ENCODE measurements around the gene MRPS10. TPM values are rescaled to one million over a fixed set of nuclear protein-coding genes. Genes with fewer than 3 reads are reported as not detected.

Gene MRPS10
- total RNA-seq, 1 experiment from 2014 or later, result 62.1 TPM

DNA sequence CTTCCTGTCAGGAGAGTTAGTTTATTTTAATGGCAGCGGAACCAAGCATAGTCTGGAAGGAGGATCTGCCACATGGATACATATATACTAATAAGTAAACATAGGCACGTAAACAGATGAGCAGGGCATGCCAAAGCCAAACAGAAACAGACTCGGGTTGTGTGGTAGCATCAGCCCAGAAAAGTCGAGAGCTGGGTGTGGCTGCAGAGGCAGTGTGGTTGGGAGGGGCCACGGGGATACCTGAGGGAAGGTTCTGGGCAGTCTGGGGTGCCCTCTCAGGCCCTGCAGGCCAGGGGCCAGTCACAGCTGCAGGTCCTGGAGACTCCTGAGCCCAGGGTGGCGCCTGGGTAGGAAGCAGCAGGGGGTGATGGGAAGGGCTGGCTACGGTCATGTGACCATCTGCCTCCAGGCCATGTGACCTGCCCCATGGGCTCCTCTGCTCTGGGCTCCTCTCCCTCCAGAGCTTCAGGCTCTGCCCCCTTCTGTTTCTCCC is 42.8 kb upstream of the MRPS10 start (continued):
- peak; percentile 73 for TF ChIP-seq POLR2A (IDR thresholded peaks at IDR 0.05; ENCODE audit: borderline replicate concordance, extremely low read depth, insufficient read depth, insufficient read length)
- TF ChIP-seq CTCF (IDR thresholded peaks at IDR 0.05 in 2 of 3, conservative IDR thresholded peaks at IDR 0.05 in 1 of 3; ENCODE audit: borderline replicate concordance in 1 of 3, insufficient read depth in 1 of 3, low read depth in 2 of 3, low read length in 2 of 3), result 0 out of 6 replicates have a peak, but pooled peaks of 1 of the 3 experiments have one; percentile 33
- TF ChIP-seq FOSL1 (IDR thresholded peaks at IDR 0.05; ENCODE audit: low read depth), result no peak
- TF ChIP-seq EGR1 (IDR thresholded peaks at IDR 0.05; ENCODE audit: low read depth), result no peak
- TF ChIP-seq MAX (IDR thresholded peaks at IDR 0.05), result peak; percentile 72
- TF ChIP-seq SIN3A (IDR thresholded peaks at IDR 0.05; ENCODE audit: low read depth), result no peak; the same call in 1 of the 2 replicates
- no peak for TF ChIP-seq ZNF274 (IDR thresholded peaks at IDR 0.05; ENCODE audit: low read depth, low read length)
- TF ChIP-seq CBX3 (IDR thresholded peaks at IDR 0.05; ENCODE audit: low read depth), result peak; percentile 38; the same call in 1 of the 2 replicates
- TF ChIP-seq TCF7L2 (IDR thresholded peaks at IDR 0.05; ENCODE audit: borderline replicate concordance, extremely low read depth, insufficient read depth, insufficient read length), result no peak

- no peaks in the 10 kb centered on the region for H4K20me1 ChIP-seq (ENCODE audit: insufficient read depth)
- no peaks in the 10 kb centered on the region for H3K9me2 ChIP-seq (ENCODE audit: insufficient read depth)
- peak overlapping the region; percentile 75 for H3K4me2 ChIP-seq (ENCODE audit: low read length)
- H3K27me3 ChIP-seq (ENCODE audit: insufficient read depth, low read length), result no peaks in the 10 kb centered on the region
- intact Hi-C loops (cut with micrococcal nuclease), result loop anchor here (5.0 kb wide), 2 partner anchors 192 to 272 kb away; partner anchors contain the start of gene TRERF1
- ChIA-PET RAD21 (ENCODE audit: low non-redundant PET in 1 of 2, low total read pairs in 2 of 2, uncharacterized antibody in 2 of 2, unreplicated experiment in 2 of 2) (interaction anchor here (1.5 to 2.8 kb wide), 2 partner anchors 288 kb away, joined by 8 to 18 read pairs; no protein-coding TSS in a partner anchor), CTCF (interaction anchor here (1.0 to 3.7 kb wide), 8 partner anchors 20 to 301 kb away, joined by 3 to 59 read pairs (median 4); no protein-coding TSS in a partner anchor), POLR2A (interaction anchor here (1.1 to 1.5 kb wide), 3 partner anchors 34 to 304 kb away, joined by 3 to 9 read pairs (median 3); partner anchors contain the start of gene UBR2)
- H3K4me3 ChIP-seq (replicated peaks in 1 of 2; ENCODE audit: low read depth in 1 of 2, low read length in 2 of 2), result peak overlapping the region; percentile 60 to 62
- TSS peak; percentile 47 for BruUV-seq (replicated peaks)
- no peak overlapping the region for H2AFZ ChIP-seq (ENCODE audit: low read depth, low read length, poor library complexity, severe bottlenecking)
- TF ChIP-seq TCF7L2 (IDR thresholded peaks at IDR 0.05; ENCODE audit: borderline replicate concordance, extremely low read depth, insufficient read depth, insufficient read length), result no peak
- ATAC-seq (no peak), DNase-seq (ENCODE audit: low read depth, low spot score) (no peak)
- H3K36me3 ChIP-seq (ENCODE audit: control insufficient read depth in 1 of 2, insufficient read depth in 2 of 2, low read length in 2 of 2), result 0 out of 4 replicates have a peak, but pooled peaks cover 0 to 4% of the 10 kb centered on the region in 2 experiments
- H3K79me2 ChIP-seq (ENCODE audit: insufficient read depth, low read length), result no peaks in the 10 kb centered on the region
- peak overlapping the region; percentile 56 for H3K27ac ChIP-seq (ENCODE audit: low read depth, low read length)
- H3K4me1 ChIP-seq (ENCODE audit: control insufficient read depth in 1 of 2, insufficient read depth in 2 of 2, low read length in 2 of 2), result peaks cover 8 to 23% of the 10 kb centered on the region in 2 experiments; a peak in 3 of 4 replicates
- no peaks in the 10 kb centered on the region for H3K9me3 ChIP-seq (ENCODE audit: control insufficient read depth in 1 of 2, insufficient read depth in 1 of 2, low read depth in 1 of 2, low read length in 2 of 2)
- peak overlapping the region; percentile 61 for H3K9ac ChIP-seq (ENCODE audit: low read length)
Observed at GRCh38 chr6:42259841-42260395, 42.3 kb upstream of the MRPS10 start.
